Amniotic stem cell (primary cell): ENCODE results near the gene MARK3.

Source experiments
- DNase-seq: peaks from one replicate; lab custom pipeline; 2025; lab: John Stamatoyannopoulos, UW

MARK3 gene

DNA sequence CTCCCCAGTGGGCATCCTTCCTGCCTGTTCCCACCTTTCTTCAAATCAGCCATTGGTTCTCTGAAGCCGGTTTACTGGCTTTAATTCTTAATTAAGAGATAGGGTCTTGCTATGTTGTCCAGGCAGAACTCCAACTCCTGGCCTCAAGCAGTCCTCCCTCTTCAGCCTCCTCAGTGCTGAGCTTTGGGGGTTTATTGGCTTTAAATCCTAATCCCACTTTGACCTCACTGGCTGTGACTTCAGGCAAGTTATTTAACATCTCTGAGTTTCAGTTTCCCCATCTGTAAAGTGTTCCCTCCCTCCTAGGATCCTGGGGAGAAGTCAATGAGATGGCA lies 141.7 kb downstream of the MARK3 start:
- DNase-seq = no peak

DNA sequence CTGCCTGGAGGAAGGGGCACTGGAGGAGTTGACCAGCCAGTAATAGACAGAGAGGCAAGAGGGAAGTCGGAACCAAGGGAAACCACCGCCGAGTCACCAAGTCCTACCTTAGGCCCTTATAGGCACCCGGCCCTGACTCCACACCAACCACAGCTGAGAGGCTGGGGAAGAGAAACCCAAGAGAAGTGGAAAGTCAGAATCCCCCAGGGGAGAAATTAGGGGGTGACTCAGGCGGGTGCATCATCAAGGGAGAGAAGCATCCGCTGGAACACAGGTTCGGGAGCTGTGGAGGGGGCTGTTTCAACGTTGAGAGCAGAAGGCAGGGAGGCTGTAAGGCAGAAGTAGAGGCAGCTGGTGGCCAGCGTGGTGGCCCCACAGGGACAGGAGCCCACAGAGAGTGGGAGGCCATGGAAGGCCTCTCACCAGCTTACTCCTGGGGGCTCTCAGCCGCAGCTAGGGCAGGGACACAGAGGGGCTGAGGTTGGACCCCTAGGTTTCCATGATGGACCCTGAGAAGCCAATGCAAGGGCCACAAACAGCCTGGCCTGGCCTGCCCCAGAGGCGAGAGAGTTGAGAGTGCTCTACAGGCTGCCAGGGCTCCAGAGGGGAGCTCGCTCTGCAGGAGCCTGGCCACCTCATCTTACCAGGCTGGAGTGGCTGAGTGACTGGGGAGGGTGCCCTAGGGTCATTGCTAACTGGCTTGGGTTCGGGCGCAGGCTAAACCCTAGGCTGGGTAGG lies 142.4 kb downstream of the MARK3 start:
- no peak for DNase-seq

DNA sequence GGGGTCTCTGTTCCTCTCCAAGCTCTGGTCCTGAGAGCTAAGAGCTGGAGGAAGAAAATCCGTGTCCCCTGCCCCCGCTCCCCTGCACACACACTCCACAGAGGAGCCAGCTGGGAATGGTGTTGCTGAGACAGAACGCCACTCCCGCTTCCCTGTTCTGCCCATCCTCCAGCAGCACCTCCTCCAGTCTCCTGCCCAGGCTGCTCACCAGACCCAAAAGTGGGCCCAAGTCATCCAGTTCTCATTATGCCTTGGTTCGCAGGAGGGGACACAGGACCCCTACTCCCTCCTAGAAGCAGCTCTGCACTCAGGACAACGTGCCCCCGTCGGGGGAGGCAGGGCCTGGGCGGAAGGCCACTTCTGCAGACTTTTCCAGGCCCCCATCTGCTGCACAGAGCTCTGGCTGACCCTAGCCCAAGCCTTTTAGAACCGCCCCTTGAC lies 143.0 kb downstream of the MARK3 start:
- DNase-seq = no peak

DNA sequence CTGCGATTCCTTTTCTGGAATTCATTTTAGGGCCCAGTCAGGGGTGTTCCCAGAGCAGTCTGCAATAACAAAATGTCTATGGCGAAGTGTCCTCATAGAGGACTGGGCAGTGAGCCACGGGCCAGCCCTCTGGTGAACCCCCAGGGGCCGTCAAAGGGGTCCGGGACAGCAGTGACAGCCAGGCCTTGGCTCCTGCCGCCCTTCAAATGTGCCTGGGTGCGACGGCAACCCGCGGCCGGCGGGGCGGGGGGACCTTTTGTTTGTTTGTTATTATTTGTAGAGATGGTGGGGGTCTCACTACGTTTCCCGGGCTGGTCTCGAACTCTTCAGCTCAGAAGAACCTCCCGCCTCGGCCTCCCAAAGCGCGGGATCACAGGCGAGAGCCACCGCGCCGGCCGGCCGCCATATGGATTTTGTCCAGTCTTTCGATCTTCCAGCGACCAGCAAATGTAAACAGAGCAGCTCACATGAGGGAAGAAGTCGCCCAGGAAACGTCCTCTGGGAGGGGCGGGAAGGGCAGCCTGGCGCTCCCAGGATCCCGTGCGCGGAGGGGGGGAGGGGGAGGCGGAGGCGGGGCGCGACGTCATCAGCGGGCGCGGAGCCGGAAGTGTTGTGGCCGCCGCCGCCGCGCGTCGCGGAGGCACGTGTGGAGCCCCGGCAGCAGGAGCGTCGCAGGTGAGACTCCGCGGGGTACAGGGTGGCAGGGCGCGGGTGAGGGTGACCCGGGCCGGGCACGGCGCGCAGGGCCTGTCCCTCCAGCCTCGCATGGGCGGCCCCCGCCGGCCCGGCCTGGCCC lies 143.6 kb downstream of the MARK3 start, which contains the start of gene TRMT61A:
Gene TRMT61A, plus strand, starts transcription at position 610 of the 796 bp plus-strand sequence. CDS start 783 bp downstream, outside the sequence.
- peak; percentile 77 for DNase-seq

DNA sequence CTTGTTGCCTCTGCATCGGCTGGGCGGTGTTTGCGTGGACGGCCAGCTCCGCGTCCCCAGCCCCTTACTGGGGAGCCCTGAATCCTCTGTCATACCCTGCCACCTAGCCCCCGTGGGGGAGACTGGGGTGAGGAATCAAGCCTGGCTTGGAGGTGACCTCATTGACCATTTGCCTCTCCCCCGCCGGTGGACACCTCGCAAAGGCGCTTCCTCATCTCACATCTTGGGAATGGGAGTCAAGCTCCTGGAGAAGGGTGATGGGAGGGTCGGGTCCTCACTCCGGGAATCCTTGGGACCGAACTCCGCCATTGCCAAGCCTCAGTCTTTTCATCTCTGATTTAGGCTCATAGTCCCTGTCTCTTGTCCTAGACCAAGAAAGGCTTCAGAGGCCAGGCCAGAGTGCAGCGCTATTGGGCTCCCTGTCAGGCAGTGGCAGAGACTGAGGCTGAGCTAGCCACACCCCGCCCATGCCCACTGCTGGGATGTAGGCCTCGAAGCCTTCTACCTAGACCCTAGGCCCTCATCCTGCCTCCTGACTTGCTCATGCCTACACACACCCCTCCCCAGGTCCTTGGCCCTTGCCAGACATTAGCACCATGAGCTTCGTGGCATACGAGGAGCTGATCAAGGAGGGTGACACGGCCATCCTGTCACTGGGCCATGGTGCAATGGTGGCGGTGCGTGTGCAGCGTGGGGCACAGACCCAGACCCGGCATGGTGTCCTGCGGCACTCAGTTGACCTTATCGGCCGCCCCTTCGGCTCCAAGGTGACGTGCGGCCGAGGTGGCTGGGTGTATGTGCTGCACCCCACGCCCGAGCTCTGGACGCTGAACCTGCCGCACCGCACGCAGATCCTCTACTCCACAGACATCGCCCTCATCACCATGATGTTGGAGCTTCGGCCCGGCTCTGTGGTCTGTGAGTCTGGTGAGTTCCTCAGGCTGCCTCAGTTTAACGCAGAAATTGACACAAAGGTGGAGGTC lies 144.5 kb downstream of the MARK3 start:
- DNase-seq = no peak

DNA sequence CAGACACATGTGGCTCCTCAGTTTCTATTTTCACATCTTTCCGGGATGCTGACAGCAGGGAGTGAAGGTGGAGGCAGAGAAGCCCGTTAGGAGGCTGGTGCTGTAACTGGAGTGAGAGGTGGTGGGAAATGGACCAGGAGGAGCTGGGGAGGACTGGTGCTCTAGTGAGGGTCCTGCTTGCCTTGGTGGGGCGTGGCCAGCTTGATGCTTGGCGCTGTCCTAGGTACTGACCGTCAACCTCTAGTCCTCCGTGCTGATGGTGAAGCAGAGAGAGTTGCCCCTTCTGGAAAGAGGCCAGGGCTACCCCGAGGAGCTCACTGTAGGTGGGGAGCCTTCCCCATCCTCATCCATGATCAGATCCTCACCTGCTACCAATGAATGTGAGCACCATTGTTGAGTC lies 145.2 kb downstream of the MARK3 start:
- DNase-seq = no peak

- DNase-seq = no peak
Observed at GRCh38 chr14:103530831-103531230, 145.6 kb downstream of the MARK3 start.

GRCh38 chr14:103531421-103532215 lies 146.4 kb downstream of the MARK3 start:
- DNase-seq = no peak

- no peak for DNase-seq
Observed at GRCh38 chr14:103532216-103533136, 147.3 kb downstream of the MARK3 start.

- DNase-seq = no peak
Observed at GRCh38 chr14:103533137-103533998, 148.2 kb downstream of the MARK3 start.

- DNase-seq = no peak
Observed at GRCh38 chr14:103533999-103534575, 148.9 kb downstream of the MARK3 start.

- DNase-seq = no peak
Observed at GRCh38 chr14:103534576-103535061, 149.4 kb downstream of the MARK3 start.

GRCh38 chr14:103535081-103535890 lies 150.1 kb downstream of the MARK3 start:
- no peak for DNase-seq

GRCh38 chr14:103535891-103536565 lies 150.8 kb downstream of the MARK3 start:
- DNase-seq = no peak

DNA sequence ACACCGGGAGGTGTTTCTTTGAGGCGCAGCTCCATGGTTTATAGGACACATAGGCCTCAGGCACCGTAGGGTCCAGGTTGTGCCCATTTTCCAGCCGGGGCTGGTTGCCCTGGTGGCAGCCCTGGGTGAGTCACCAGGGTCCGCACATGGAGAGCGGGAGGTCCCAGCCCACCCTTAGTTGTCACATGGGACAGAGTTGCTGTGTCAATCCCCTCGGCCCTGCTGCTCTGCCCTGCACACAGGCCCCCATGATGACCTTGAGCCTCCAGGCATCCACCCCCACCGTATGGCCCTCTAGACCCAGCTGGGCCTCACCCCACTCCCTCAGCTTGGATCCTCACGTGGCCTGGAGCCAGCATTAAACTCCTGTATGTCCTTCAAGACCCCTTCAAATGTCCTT lies 151.5 kb downstream of the MARK3 start:
- DNase-seq = no peak

GRCh38 chr14:103537175-103537990 lies 152.2 kb downstream of the MARK3 start:
- no peak for DNase-seq
